Fibroblast of villous mesenchyme (primary cell): ENCODE measurements around the gene MAPK8. TPM values are rescaled to one million over a fixed set of nuclear protein-coding genes. Genes with fewer than 3 reads are reported as not detected.

Experiments used
- DNase-seq: peaks from one replicate; pipeline ENCODE4 v3.0.0-alpha.2; 2010; ENCODE audit warnings: low read depth
- H3K4me3 ChIP-seq: 2 replicates; pipeline ENCODE4 v1.5.1; 2011; ENCODE audit warnings: low read depth, mild to moderate bottlenecking, low read length
- CTCF ChIP-seq: IDR thresholded peaks from 2 replicates; pipeline ENCODE4 v1.5.1; 2012; ENCODE audit warnings: low read depth, mild to moderate bottlenecking, low read length; ENCODE audit not compliant: insufficient read depth
- total RNA-seq: library from RNA; depleted of rRNA; stranded (reverse); fragments of >200 nt; gene quantifications from 2 replicates; pipeline ENCODE4 v1.2.3, GENCODE V29; 2012

Gene MAPK8
- total RNA-seq, 1 donor, result 111 TPM

DNA sequence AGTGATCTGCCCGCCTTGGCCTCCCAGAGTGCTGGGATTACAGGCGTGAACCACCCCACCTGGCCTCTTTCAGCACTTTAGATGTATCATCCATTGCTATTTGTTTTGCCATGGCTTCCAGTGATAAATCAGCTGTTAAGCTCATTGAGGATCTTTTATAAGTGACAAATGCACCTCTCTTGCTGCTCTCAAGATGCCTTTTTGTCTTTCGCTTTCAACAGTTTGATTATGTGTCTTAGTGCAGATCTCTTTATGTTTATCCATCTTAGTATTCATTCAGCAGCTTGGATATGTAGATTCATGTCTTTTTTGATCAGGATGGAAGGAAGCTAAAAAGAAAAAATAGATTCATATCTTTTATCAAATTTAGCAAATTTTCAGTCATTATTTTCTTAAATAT lies 105.6 kb downstream of the MAPK8 start:
- no peak overlapping the region for H3K4me3 ChIP-seq
- no peak for DNase-seq
- TF ChIP-seq CTCF, result no peak

DNA sequence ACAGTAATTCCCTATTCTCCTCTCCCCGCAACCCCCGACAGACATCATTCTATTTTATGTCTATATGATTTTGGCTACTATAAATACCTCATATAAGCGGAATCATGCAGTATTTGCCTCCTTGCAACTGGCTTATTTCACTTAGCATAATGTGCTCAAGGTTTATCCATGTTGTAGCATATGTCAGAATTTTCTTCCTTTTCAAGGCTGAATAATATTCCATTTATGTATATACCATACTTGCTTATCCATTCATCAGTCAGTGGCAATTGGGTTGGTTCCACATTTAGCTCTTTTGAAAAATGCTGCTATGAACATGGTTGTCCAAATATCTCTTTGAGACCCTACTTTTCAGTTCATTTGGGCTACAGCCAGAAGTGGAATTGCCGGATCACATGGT lies 106.5 kb downstream of the MAPK8 start:
- no peak overlapping the region for H3K4me3 ChIP-seq
- no peak for TF ChIP-seq CTCF
- DNase-seq, result no peak

- no peak overlapping the region for H3K4me3 ChIP-seq
- no peak for TF ChIP-seq CTCF
- no peak for DNase-seq
Observed at GRCh38 chr10:48414160-48414559, 107.7 kb downstream of the MAPK8 start.

DNA sequence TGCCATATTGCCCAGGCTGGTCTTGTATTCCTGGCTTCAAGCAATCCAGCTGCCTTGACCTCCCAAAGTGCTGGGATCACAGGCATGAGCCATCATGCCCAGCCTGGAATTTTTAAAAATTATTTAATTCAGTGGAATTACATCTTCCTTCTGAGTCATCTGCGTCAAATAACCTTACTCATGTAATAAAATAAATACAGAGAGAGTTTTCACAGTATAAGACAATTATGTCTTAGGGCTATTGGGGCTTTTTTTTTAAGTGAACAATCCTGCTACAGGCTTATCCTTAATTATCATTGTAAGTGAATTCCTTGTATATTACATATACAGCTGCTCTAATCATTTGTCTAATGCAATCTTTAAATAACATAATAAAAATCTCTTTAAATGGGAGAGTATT lies 108.3 kb downstream of the MAPK8 start:
- H3K4me3 ChIP-seq, result no peak overlapping the region
- DNase-seq, result no peak
- TF ChIP-seq CTCF, result no peak

DNA sequence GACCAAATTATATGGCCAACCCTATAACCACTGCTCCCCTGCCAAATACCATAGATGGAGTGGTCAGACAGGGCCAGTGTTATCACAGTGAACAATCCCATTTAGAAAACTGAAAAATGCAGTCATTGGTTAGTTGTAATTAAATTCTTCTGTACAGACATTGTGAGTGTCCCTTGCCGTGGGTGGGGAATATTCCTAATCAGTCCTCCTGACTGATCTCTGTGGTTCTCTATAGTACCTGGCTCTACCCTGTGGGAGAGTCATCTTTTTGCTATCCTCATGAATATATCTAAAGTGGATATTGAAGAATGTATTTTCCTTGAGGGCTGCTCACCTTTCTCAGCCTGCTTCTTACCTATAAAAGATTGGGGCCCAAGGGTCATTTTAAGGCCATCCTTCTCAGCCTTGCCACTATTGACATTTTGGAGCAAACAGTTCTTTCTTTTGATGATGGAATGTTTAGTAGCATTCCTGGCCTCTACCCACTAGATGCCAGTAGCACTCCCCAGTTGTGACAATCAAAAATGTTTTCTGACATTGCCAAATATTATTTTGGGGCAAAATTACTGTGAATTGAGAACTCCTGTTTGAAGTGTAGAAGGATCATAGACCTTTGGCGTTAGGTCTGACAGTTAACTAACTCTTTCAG lies 110.2 kb downstream of the MAPK8 start:
- no peak for DNase-seq
- no peak overlapping the region for H3K4me3 ChIP-seq
- TF ChIP-seq CTCF, result no peak

DNA sequence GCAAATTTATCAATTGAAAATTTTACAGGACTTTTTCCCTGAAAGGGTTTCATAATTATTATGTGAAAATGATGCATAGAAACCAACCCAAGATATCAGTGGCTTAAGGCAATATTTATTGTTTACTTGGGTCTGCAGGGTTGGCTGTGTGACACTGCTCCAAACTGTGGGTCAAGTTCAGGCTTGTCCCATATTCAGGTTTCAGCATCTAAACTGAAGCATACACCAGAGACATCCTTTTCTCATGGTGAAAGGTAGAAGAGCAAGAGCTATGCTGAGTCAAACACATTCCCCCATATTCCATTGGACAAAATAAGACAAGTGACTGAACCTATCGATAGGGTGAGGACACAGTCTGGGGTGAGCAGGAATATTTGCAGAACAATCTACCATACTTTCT lies 110.9 kb downstream of the MAPK8 start:
- H3K4me3 ChIP-seq, result no peak overlapping the region
- DNase-seq, result no peak
- TF ChIP-seq CTCF, result no peak

- TF ChIP-seq CTCF, result no peak
- DNase-seq, result no peak
- H3K4me3 ChIP-seq, result no peak overlapping the region
Observed at GRCh38 chr10:48418189-48418788, 111.8 kb downstream of the MAPK8 start.
